NCI-H748 (cell line): ENCODE measurements around the gene TNFRSF17.
"Not testable (repeated sequence)": the region's sequence is repeated elsewhere in the genome, so short reads cannot be mapped to it uniquely, and the experiment has no call there.

Experiments used
- DNase-seq: peaks from one replicate; lab custom pipeline; 2025; ENCODE audit not compliant: unreplicated experiment; lab: John Stamatoyannopoulos, UW

Gene TNFRSF17

GRCh38 chr16:11968577-11968976, 3.6 kb downstream of the TNFRSF17 start:
- DNase-seq = no peak

GRCh38 chr16:11970292-11970691, 5.3 kb downstream of the TNFRSF17 start:
- not testable (repeated sequence) for DNase-seq

GRCh38 chr16:11972128-11972527, 7.1 kb downstream of the TNFRSF17 start:
- DNase-seq = no peak

GRCh38 chr16:11973070-11973469, 8.1 kb downstream of the TNFRSF17 start:
- DNase-seq = no peak

- DNase-seq = no peak
These were observed 11.9 kb downstream of the TNFRSF17 start for GRCh38 chr16:11976850-11977375.

- no peak for DNase-seq
These were observed 12.5 kb downstream of the TNFRSF17 start for GRCh38 chr16:11977376-11978041.

- DNase-seq = no peak
These were observed 13.1 kb downstream of the TNFRSF17 start for GRCh38 chr16:11978080-11978479.

GRCh38 chr16:11979013-11979672, 14.1 kb downstream of the TNFRSF17 start:
- DNase-seq = no peak

- no peak for DNase-seq
These were observed 15.3 kb downstream of the TNFRSF17 start for GRCh38 chr16:11980136-11980844.

- no peak for DNase-seq
These were observed 20.2 kb downstream of the TNFRSF17 start for GRCh38 chr16:11985250-11985649.

GRCh38 chr16:11986521-11987057, 21.6 kb downstream of the TNFRSF17 start:
- DNase-seq = no peak

GRCh38 chr16:11988258-11988978, 23.4 kb downstream of the TNFRSF17 start:
- no peak for DNase-seq

- no peak for DNase-seq
These were observed 25.8 kb downstream of the TNFRSF17 start for GRCh38 chr16:11990702-11991390.

GRCh38 chr16:11992008-11992584, 27.1 kb downstream of the TNFRSF17 start:
- no peak for DNase-seq

- DNase-seq = no peak
These were observed 27.8 kb downstream of the TNFRSF17 start for GRCh38 chr16:11992586-11993524.

GRCh38 chr16:11994143-11995119, 29.4 kb downstream of the TNFRSF17 start:
- DNase-seq = no peak

- DNase-seq = no peak
These were observed 31.7 kb downstream of the TNFRSF17 start for GRCh38 chr16:11996433-11997330.
